ENCODE data around the gene POMGNT1. TPM values are rescaled to one million over a fixed set of nuclear protein-coding genes. Genes with fewer than 3 reads are reported as not detected.

The POMGNT1 gene
- total RNA-seq, 4 donors from 2014 or later = 31.6 to 47.2 (median 36.9) TPM

GRCh38 chr1:46193285-46193684 is 4.9 kb downstream of the POMGNT1 start:
- TF ChIP-seq CTCF (IDR thresholded peaks at IDR 0.05) (no peak), EP300 (IDR thresholded peaks at IDR 0.05) (no peak), POLR2A (IDR thresholded peaks at IDR 0.05; ENCODE audit: low read depth) (no peak), POLR2AphosphoS5 (IDR thresholded peaks at IDR 0.05) (no peak)
- intact Hi-C loops (cut with DNase I) = no loop called here
- Histone ChIP-seq H3K36me3 (peaks cover 24 to 85% (median 57%) of the 10 kb centered on the region in 4 donors), H3K27me3 (no peaks in the 10 kb centered on the region), H3K27ac (replicated peaks in 1 of 4) (no peak overlapping the region), H3K9me3 (no peaks in the 10 kb centered on the region), H3K4me3 (no peak overlapping the region), H3K4me1 (peaks cover 17 to 32% (median 23%) of the 10 kb centered on the region in 4 donors)
- WGBS = 89% methylated on average over 6 of the region's 7 CpGs
- DNase-seq (ENCODE audit: extremely low spot score) = no peak

GRCh38 chr1:46192171-46192570 is 6.1 kb downstream of the POMGNT1 start:
- peaks cover 24 to 96% (median 62%) of the 10 kb centered on the region in 4 donors for H3K36me3 ChIP-seq
- intact Hi-C loops (cut with DNase I) = no loop called here
- TF ChIP-seq CTCF (IDR thresholded peaks at IDR 0.05) (no peak), EP300 (IDR thresholded peaks at IDR 0.05) (no peak), POLR2A (IDR thresholded peaks at IDR 0.05; ENCODE audit: low read depth) (no peak), POLR2AphosphoS5 (IDR thresholded peaks at IDR 0.05) (no peak)
- H3K27ac ChIP-seq (replicated peaks in 1 of 4) = no peak overlapping the region
- 93% methylated on average over 7 of the region's 10 CpGs for WGBS
- no peak overlapping the region for H3K4me3 ChIP-seq
- no peak for DNase-seq (ENCODE audit: extremely low spot score)
- H3K4me1 ChIP-seq = peaks cover 9 to 23% (median 17%) of the 10 kb centered on the region in 4 donors
- H3K9me3 ChIP-seq = no peaks in the 10 kb centered on the region
- H3K27me3 ChIP-seq = no peaks in the 10 kb centered on the region

- intact Hi-C loops (cut with DNase I) = no loop called here
- no peak for TF ChIP-seq CTCF (IDR thresholded peaks at IDR 0.05)
- TF ChIP-seq POLR2A (IDR thresholded peaks at IDR 0.05; ENCODE audit: low read depth) = no peak
- no peak for TF ChIP-seq EP300 (IDR thresholded peaks at IDR 0.05)
- TF ChIP-seq POLR2AphosphoS5 (IDR thresholded peaks at IDR 0.05) = no peak
- Histone ChIP-seq H3K4me1 (peaks cover 0 to 13% (median 10%) of the 10 kb centered on the region in 4 donors), H3K9me3 (no peaks in the 10 kb centered on the region), H3K27me3 (no peaks in the 10 kb centered on the region), H3K36me3 (peaks cover 24 to 93% (median 62%) of the 10 kb centered on the region in 4 donors), H3K27ac (replicated peaks in 1 of 4) (no peak overlapping the region), H3K4me3 (no peak overlapping the region)
- WGBS = 93% methylated on average over 8 of the region's 9 CpGs
- DNase-seq (ENCODE audit: extremely low spot score) = no peak
Measured at GRCh38 chr1:46191033-46191701, 7.1 kb downstream of the POMGNT1 start.

GRCh38 chr1:46190539-46190938 is 7.7 kb downstream of the POMGNT1 start:
- intact Hi-C loops (cut with DNase I) = no loop called here
- 93% methylated on average over 3 of the region's 3 CpGs for WGBS
- DNase-seq (ENCODE audit: extremely low spot score) = no peak
- Histone ChIP-seq H3K4me3 (no peak overlapping the region), H3K27me3 (no peaks in the 10 kb centered on the region), H3K27ac (replicated peaks in 1 of 4) (no peak overlapping the region), H3K9me3 (no peaks in the 10 kb centered on the region), H3K4me1 (peaks cover 0 to 12% (median 7%) of the 10 kb centered on the region in 4 donors), H3K36me3 (peaks cover 24 to 86% (median 62%) of the 10 kb centered on the region in 4 donors)
- TF ChIP-seq CTCF (IDR thresholded peaks at IDR 0.05) (no peak), EP300 (IDR thresholded peaks at IDR 0.05) (no peak), POLR2A (IDR thresholded peaks at IDR 0.05; ENCODE audit: low read depth) (no peak), POLR2AphosphoS5 (IDR thresholded peaks at IDR 0.05) (no peak)
